Forelimb muscle (tissue), 1 donor: Measurements from ENCODE around the gene ZNF385C. TPM values are rescaled to one million over a fixed set of nuclear protein-coding genes. Genes with fewer than 3 reads are reported as not detected.
"Not testable (repeated sequence)": the region's sequence is repeated elsewhere in the genome, so short reads cannot be mapped to it uniquely, and the experiment has no call there.

Experiments used
- DNase-seq: peaks from one replicate; pipeline ENCODE4 v3.0.0-alpha.2; 2013; ENCODE audit warnings: low read depth
- polyA plus RNA-seq: library from polyadenylated mRNA; unstranded; fragments of 120-200 nt; gene quantifications from one replicate; pipeline ENCODE4 v1.2.1, GENCODE V29; 2013; ENCODE audit not compliant: insufficient read length

ZNF385C gene
- polyA plus RNA-seq, 1 donor: 6.7 TPM

- DNase-seq: no peak
Observed at GRCh38 chr17:42050393-42051012, 47.8 kb downstream of the ZNF385C start, which contains the start of gene C17orf113. Gene C17orf113 (minus strand): TSS chr17:42050601. CDS start chr17:42043376, 7,225 bp downstream.

- no peak for DNase-seq
Observed at GRCh38 chr17:42049834-42050392, 48.4 kb downstream of the ZNF385C start.

GRCh38 chr17:42047343-42047742, 50.9 kb downstream of the ZNF385C start:
- DNase-seq: no peak

GRCh38 chr17:42045719-42046118, 52.6 kb downstream of the ZNF385C start:
- no peak for DNase-seq

- no peak for DNase-seq
Observed at GRCh38 chr17:42042598-42043319, 55.5 kb downstream of the ZNF385C start.

- DNase-seq: no peak
Observed at GRCh38 chr17:42041619-42042018, 56.7 kb downstream of the ZNF385C start.

GRCh38 chr17:42040818-42041217, 57.5 kb downstream of the ZNF385C start:
- no peak for DNase-seq

GRCh38 chr17:42039794-42040763, 58.2 kb downstream of the ZNF385C start:
- no peak for DNase-seq

- DNase-seq: no peak
Observed at GRCh38 chr17:42038221-42038973, 59.9 kb downstream of the ZNF385C start.

- no peak for DNase-seq
Observed at GRCh38 chr17:42034059-42034458, 64.2 kb downstream of the ZNF385C start.

- no peak for DNase-seq
Observed at GRCh38 chr17:42031584-42031983, 66.7 kb downstream of the ZNF385C start.

- no peak for DNase-seq
Observed at GRCh38 chr17:42028791-42029127, 69.5 kb downstream of the ZNF385C start.

- no peak for DNase-seq
Observed at GRCh38 chr17:42027961-42028790, 70.1 kb downstream of the ZNF385C start.

- DNase-seq: no peak
Observed at GRCh38 chr17:42027590-42027889, 70.7 kb downstream of the ZNF385C start.

- DNase-seq: no peak
Observed at GRCh38 chr17:42026857-42027589, 71.2 kb downstream of the ZNF385C start.

- DNase-seq: no peak
Observed at GRCh38 chr17:42025936-42026335, 72.3 kb downstream of the ZNF385C start.

- no peak for DNase-seq
Observed at GRCh38 chr17:42025191-42025579, 73.1 kb downstream of the ZNF385C start.

- DNase-seq: no peak
Observed at GRCh38 chr17:42023524-42024349, 74.5 kb downstream of the ZNF385C start.

- DNase-seq: not testable (repeated sequence)
Observed at GRCh38 chr17:42020845-42021244, 77.4 kb downstream of the ZNF385C start.
